GM04503 (cell line): ENCODE results near the gene MTMR3.

Experiments used
- DNase-seq: peaks from one replicate; pipeline ENCODE4 v3.0.0-alpha.2; 2012; ENCODE audit warnings: low read depth

The MTMR3 gene

GRCh38 chr22:30002861-30003486 is 120.0 kb downstream of the MTMR3 start:
- no peak for DNase-seq

DNA sequence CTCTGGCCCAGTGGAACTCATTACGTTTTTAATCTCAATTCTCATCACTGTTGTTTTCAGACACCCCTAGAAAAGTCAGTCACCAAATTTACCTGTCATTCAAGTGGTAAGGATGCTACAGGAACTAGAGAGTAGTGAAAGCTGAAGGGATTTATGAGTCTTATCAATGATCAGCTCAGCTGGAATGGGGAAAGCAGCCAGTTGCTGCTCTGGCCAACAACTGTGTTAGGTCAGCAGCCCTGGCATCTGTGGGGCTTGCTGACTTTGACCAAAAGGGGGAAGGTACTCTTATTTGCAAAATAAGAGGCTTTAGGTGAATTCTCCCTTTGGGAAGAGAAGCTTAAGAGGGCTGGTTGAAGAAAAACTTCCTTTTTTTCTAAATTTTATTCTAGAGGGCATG is 121.1 kb downstream of the MTMR3 start:
- DNase-seq, result no peak

DNA sequence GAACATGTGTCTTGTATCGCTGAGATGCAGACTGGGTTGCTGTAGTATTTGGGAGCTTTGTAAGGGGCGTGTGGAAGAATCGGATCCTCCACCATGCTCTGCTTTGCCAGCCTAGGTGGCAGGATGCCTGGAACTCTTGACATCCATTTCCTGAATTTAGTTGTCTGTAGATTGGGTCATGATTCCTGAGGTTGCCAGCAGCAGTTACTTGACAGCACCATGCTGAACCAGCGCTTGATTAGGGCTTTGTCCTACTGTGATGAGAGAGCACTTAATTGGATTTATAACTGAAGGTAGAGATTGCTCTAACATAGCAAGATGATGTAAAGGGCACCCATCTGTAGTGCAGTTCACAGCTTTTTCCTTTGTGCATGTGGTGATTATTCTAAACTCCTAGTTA is 121.7 kb downstream of the MTMR3 start:
- no peak for DNase-seq

DNA sequence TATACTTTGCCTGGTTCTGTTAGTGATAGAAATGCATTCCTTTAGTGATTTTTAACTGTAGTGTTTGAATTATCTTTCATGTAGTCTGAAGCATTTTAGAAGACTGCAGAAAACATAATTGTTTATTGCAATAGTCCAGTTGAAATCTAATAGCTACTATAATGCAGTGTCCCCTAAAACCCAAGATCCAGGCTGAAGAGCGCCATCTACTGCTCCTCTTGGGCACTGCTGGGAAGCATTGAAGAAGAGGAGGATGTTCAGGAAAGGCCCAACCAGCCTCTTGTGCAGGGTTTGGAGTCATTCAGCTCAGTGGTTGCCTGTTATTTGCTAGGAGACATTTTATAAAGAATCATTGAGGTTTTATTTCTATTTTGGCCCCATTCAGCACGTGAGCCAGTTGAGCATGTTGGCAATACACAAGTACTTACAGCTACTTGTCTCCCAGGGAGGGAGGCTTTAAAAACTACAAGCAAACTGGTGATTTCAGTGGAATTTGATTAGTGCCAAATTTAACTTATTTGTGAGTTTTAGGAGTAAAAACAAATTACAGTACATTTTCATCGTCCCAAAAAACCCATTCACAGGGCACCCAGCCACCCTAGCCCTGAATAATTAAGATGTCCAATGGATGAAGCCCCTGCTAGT is 122.4 kb downstream of the MTMR3 start:
- DNase-seq, result no peak

GRCh38 chr22:30007361-30007760 is 124.4 kb downstream of the MTMR3 start:
- DNase-seq, result no peak

DNA sequence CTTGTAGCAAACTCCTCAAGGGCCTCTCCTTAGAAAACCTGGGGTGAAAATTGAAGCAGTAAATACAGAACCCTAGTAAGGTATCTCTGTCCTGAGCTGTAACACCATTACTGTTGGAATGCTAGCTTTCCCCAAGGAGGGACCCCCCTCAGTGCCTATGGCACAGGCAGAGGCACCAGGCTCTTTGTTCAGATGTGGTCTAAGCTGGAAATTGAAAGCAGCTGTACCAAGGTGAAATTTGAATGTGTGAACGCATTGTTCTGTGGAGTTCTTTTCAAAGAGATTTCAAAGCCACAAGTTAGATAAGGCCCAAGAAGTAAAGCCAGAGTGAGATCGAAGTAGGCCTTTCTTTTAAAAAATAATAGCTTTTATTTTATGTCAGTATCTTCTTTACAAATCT is 125.4 kb downstream of the MTMR3 start:
- no peak for DNase-seq

- DNase-seq, result no peak
These were observed 126.5 kb downstream of the MTMR3 start for GRCh38 chr22:30009478-30009877.

DNA sequence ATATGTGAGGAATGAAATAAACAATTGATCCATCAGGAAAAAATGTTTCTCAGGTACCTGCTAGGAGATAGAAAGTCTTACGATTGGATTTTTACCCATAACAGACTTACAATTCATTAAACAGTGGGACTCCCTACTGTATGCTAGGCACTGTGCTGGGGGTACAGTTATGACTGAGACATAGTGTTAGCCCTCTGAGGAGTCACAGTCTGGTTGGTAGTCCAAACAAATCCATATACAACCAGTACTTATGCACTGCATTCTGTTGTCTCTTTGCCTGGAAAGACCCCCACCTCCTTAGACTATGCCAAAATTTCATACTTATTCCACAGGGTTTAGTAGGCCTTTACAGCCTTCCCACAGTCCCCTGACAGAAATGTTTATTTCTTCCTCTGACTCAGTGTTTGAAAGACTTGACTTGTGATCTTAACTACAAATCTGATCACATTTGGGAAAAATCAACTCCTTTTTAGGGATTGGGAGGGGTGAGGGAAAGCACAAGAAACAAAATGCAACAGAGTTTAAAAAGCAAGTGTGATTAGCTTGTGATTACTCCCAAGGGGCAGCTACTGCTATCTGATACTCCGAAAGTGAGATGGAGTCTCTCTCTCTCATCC is 127.9 kb downstream of the MTMR3 start:
- no peak for DNase-seq

- DNase-seq, result no peak
These were observed 130.2 kb downstream of the MTMR3 start for GRCh38 chr22:30013201-30013600.

DNA sequence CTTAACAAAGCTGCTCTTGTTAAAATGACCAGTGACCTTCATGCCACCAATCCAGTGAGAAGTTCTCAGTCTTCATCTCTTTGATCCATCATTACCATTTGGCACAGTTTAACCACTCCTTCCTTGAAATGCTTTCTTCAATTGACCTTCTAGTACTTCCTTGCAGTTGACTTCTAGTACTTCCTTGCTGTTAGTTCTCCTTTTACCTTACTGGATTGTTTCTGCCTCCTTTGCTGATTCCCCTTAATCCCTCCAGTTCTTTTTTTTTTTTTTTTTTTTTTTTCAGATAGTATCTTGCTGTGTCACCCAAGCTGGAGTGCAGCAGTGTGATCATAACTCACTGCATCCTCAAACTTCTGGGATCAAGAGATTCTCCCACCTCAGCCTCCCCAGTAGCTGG is 131.3 kb downstream of the MTMR3 start:
- DNase-seq, result no peak

- DNase-seq, result no peak
These were observed 132.3 kb downstream of the MTMR3 start for GRCh38 chr22:30015229-30015797.

DNA sequence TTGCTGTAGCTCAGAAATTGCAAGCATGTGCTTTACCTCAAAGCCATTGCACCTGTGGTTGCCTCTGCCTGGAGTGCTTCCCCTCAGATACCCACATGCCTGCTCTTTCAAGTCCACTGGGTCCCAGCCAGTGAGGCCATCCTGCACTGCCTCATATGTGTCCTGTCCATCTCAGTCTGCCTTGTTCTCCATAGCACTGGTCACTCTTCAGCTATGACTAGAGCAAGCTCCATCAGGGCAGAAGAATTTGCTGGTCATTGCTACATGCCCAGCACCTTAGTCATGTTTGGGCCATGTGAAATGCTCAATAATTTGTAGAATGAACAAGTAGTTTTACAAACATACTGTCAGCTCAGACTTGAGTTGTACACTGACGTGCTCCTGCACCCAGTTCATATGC is 132.9 kb downstream of the MTMR3 start:
- peak; percentile 69 for DNase-seq

DNA sequence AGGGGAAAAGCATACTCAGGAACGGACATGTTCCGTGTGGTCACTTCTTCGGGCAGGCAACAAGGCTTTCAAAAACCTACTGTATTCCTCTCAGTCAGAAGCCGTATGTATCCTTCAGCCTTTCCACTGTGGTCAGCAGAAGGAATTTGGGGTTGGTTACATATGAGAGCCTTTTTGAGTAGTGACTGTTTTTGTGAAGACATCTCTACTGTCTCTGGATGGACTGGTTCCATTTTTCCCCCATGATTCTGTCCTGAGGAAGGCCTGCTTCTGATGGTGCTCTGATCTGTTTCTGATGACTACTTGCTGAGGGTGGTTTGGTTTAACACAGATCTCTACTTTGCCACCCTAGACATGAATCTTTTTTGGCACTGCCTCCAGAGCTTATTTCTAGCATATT is 133.6 kb downstream of the MTMR3 start:
- no peak for DNase-seq

DNA sequence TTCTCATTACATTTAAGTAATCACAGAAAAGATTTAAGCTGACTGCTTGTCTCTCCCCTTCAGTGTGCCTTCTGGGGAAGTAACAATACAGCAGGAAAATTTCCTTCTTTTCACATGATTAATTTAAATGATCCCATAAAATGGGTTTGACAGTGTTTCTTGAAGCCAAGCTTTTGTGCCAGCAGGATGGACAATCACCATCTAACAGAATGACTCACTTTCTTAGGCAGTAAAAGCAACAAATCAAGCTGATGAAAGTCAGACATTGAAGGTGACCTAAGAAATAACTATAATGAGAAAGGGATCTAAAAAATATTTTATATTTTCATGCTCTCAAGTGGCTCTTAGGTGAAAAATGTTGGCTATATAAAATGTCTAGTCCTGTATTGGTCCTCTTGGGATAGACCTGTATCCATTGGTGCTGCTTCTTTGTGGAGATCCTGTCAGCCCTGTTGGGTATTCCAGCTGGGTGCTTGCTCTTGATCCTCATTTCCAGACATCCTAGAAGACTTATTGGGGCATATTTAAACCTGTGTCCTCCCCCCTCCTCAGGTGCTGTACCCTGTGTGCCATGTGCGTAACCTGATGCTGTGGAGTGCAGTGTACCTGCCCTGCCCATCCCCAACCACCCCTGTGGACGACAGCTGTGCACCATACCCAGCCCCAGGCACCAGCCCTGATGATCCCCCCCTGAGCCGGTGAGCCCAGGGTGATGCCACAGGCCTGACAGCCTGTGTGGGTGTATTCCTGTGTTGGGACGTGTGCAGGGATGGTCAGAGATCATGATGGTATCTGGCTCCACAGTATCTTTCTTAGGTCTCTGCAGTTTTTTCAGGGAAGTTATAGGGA is 134.6 kb downstream of the MTMR3 start:
- no peak for DNase-seq

GRCh38 chr22:30020511-30020910 is 137.5 kb downstream of the MTMR3 start:
- DNase-seq, result no peak

DNA sequence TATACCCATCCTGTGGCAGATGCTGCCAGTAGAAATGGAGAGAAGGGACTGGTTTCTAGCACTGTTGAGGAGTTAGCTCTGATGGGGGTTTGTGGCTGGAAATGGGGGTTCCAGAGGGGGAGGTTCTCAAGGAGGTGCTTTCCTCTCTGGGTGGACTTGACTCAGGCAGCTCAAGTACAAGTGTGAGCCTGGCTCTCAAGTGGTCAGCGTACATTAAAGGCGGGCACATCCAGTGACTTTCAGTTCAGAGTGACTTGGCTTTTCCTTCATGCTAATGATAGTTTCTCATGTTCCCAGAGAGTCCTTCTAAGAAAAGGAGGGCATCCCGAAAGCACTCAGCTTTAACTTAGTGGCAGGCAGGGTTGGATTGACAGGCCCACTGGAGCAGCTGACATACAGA is 138.4 kb downstream of the MTMR3 start:
- no peak for DNase-seq

GRCh38 chr22:30021881-30022619 is 139.1 kb downstream of the MTMR3 start:
- no peak for DNase-seq

DNA sequence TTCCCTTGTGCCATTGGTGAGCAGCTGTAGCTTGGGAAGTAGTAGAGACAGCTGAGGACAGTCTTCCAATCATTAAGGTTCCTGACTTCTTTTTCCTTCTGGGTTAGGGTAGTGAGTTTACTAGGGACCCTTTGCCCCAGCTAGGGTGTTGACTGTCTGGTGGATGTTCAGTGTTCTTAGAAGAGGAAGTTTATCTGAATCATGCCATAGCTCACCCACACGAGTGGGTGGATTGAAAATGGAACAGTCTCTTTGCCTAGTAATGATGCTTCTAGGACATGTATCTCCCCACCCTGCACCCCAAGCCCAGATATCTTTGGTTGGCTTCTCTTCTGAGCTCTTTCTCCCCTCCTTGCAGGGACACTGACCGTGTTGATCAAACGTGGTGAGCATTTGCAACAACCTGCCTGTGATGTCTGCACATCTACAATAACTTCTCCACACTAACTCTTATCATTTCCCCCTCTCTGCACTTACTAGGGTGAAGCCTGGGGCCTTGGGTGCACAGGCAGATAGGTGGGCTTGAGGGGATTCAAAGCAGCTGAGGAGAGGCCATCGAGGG is 140.2 kb downstream of the MTMR3 start:
- no peak for DNase-seq

- DNase-seq, result no peak
These were observed 141.3 kb downstream of the MTMR3 start for GRCh38 chr22:30024231-30024630.

GRCh38 chr22:30025221-30025620 is 142.2 kb downstream of the MTMR3 start:
- no peak for DNase-seq

- no peak for DNase-seq
These were observed 143.8 kb downstream of the MTMR3 start for GRCh38 chr22:30026756-30027155.
